NB4 (cell line): ENCODE results near the gene FXYD1.

ENCODE experiments used
- DNase-seq: peaks from one replicate; pipeline ENCODE4 v3.0.0; 2010; ENCODE audit warnings: low read depth
- H3K4me3 ChIP-seq: one replicate; pipeline ENCODE4 v1.5.1; 2011; ENCODE audit warnings: mild to moderate bottlenecking, low read depth, low read length, moderate library complexity
- CTCF ChIP-seq: IDR thresholded peaks from one replicate; pipeline ENCODE4 v1.5.1; 2012; ENCODE audit warnings: low read depth, low read length
- MAX ChIP-seq: IDR thresholded peaks from 2 replicates; pipeline ENCODE4 v1.6.1; 2011; ENCODE audit warnings: low read depth, low read length
- MYC ChIP-seq: IDR thresholded peaks from 2 replicates; pipeline ENCODE4 v1.6.1; 2011; ENCODE audit warnings: low read depth, low read length
- POLR2A ChIP-seq: IDR thresholded peaks from 2 replicates; pipeline ENCODE4 v1.6.1; 2011; ENCODE audit warnings: mild to moderate bottlenecking; ENCODE audit not compliant: insufficient read length; ENCODE audit errors: extremely low read depth

FXYD1 gene

GRCh38 chr19:35138305-35138892, at the start of gene FXYD1:
TSS of gene FXYD1 (plus strand) at chr19:35138824. CDS start at chr19:35140080, 1,256 bp downstream.
- TF ChIP-seq CTCF (no peak), MYC (no peak), MAX (no peak), POLR2A (no peak)
- DNase-seq: no peak
- no peak within 1 kb of the TSS for H3K4me3 ChIP-seq

- H3K4me3 ChIP-seq: no peak overlapping the region
- no peak for TF ChIP-seq MAX
- no peak for TF ChIP-seq CTCF
- no peak for TF ChIP-seq MYC
- TF ChIP-seq POLR2A: no peak
- DNase-seq: no peak
Observed at GRCh38 chr19:35089554-35089953, 49.1 kb upstream of the FXYD1 start.

GRCh38 chr19:35090160-35090505, 48.5 kb upstream of the FXYD1 start:
- TF ChIP-seq CTCF (no peak), MYC (no peak), MAX (no peak), POLR2A (no peak)
- H3K4me3 ChIP-seq: no peak overlapping the region
- no peak for DNase-seq

- peak; percentile 28 for TF ChIP-seq CTCF
- TF ChIP-seq MAX: no peak
- DNase-seq: peak; percentile 47
- no peak overlapping the region for H3K4me3 ChIP-seq
Observed at GRCh38 chr19:35090506-35091214, 48.0 kb upstream of the FXYD1 start.

- H3K4me3 ChIP-seq: no peak overlapping the region
- TF ChIP-seq MAX (no peak), MYC (no peak), CTCF (no peak), POLR2A (no peak)
- no peak for DNase-seq
Observed at GRCh38 chr19:35093430-35093829, 45.2 kb upstream of the FXYD1 start.
